HAP-1 (cell line): ENCODE data around the gene SYNE1.
"Not testable (repeated sequence)": the region's sequence is repeated elsewhere in the genome, so short reads cannot be mapped to it uniquely, and the experiment has no call there.

ENCODE experiments used
- DNase-seq, 2 experiments: peaks; one replicate each; pipeline ENCODE4 v3.0.0-alpha.2; 2016 to 2020; ENCODE audit warnings: low spot score in 2 of 2
- H3K27me3 ChIP-seq: fragments of 250-450 bp; sonication (Bioruptor Pico); 2 replicates; pipeline ENCODE4 v1.5.1; 2020; ENCODE audit warnings: low read depth, mild to moderate bottlenecking, moderate library complexity
- H3K36me3 ChIP-seq: fragments of 250-450 bp; sonication (Bioruptor Pico); replicated peaks from 2 replicates; pipeline ENCODE4 v1.5.1; 2020; ENCODE audit warnings: mild to moderate bottlenecking
- H3K4me1 ChIP-seq: fragments of 250-450 bp; sonication (Bioruptor Pico); 2 replicates; pipeline ENCODE4 v1.5.1; 2020; ENCODE audit warnings: mild to moderate bottlenecking
- H3K4me3 ChIP-seq: fragments of 250-450 bp; sonication (Bioruptor Pico); 2 replicates; pipeline ENCODE4 v1.5.1; 2020; ENCODE audit warnings: mild to moderate bottlenecking, moderate library complexity
- H3K9me3 ChIP-seq: fragments of 250-450 bp; sonication (Bioruptor Pico); 2 replicates; pipeline ENCODE4 v1.5.1; 2020; ENCODE audit warnings: mild to moderate bottlenecking, moderate library complexity
- in situ Hi-C: fragments of 300-500 bp; cut with MboI; formaldehyde crosslinking; loops from 3 replicates; pipeline ENCODE4 v1.14.3; 2020; ENCODE audit warnings: low sequenced_read_pairs, inconsistent platforms, mixed read lengths

SYNE1 gene

GRCh38 chr6:152441902-152442301 is 195.3 kb downstream of the SYNE1 start:
- Histone ChIP-seq H3K4me1 (no peaks in the 10 kb centered on the region), H3K27me3 (no peaks in the 10 kb centered on the region)

GRCh38 chr6:152435816-152436215 is 201.3 kb downstream of the SYNE1 start:
- no peak for DNase-seq
- Histone ChIP-seq H3K36me3 (no peaks in the 10 kb centered on the region), H3K27me3 (peaks cover 9% of the 10 kb centered on the region), H3K4me1 (no peaks in the 10 kb centered on the region), H3K4me3 (no peak overlapping the region), H3K9me3 (no peaks in the 10 kb centered on the region)
- in situ Hi-C loops, result no loop called here

More at GRCh38 chr6:152441902-152442301, 195.3 kb downstream of the SYNE1 start:
- H3K36me3 ChIP-seq, result no peaks in the 10 kb centered on the region
- no peak for DNase-seq
- in situ Hi-C loops, result no loop called here
- H3K9me3 ChIP-seq, result no peaks in the 10 kb centered on the region
- no peak overlapping the region for H3K4me3 ChIP-seq

GRCh38 chr6:152432758-152433157 is 204.4 kb downstream of the SYNE1 start:
- in situ Hi-C loops, result no loop called here
- DNase-seq, result no peak
- no peak overlapping the region for H3K4me3 ChIP-seq
- no peaks in the 10 kb centered on the region for H3K36me3 ChIP-seq
- peaks cover 9% of the 10 kb centered on the region for H3K27me3 ChIP-seq
- no peaks in the 10 kb centered on the region for H3K9me3 ChIP-seq
- H3K4me1 ChIP-seq, result no peaks in the 10 kb centered on the region

GRCh38 chr6:152428126-152428525 is 209.0 kb downstream of the SYNE1 start:
- Histone ChIP-seq H3K9me3 (no peaks in the 10 kb centered on the region), H3K36me3 (no peaks in the 10 kb centered on the region), H3K27me3 (peaks cover 9% of the 10 kb centered on the region), H3K4me3 (no peak overlapping the region), H3K4me1 (no peaks in the 10 kb centered on the region)
- no peak for DNase-seq
- in situ Hi-C loops, result no loop called here

GRCh38 chr6:152426276-152426675 is 210.9 kb downstream of the SYNE1 start:
- no peak for DNase-seq
- Histone ChIP-seq H3K27me3 (no peaks in the 10 kb centered on the region; the same call in none of the 2 replicates), H3K4me3 (no peak overlapping the region), H3K4me1 (peaks cover 1% of the 10 kb centered on the region; the same call in 1 of the 2 replicates), H3K9me3 (no peaks in the 10 kb centered on the region), H3K36me3 (no peaks in the 10 kb centered on the region)
- in situ Hi-C loops, result no loop called here

GRCh38 chr6:152423216-152424103 is 213.7 kb downstream of the SYNE1 start:
- Histone ChIP-seq H3K27me3 (no peaks in the 10 kb centered on the region), H3K4me3 (no peak overlapping the region), H3K9me3 (no peaks in the 10 kb centered on the region), H3K4me1 (peaks cover 7% of the 10 kb centered on the region), H3K36me3 (no peaks in the 10 kb centered on the region)
- no peak for DNase-seq
- in situ Hi-C loops, result no loop called here

- H3K36me3 ChIP-seq, DNase-seq, H3K27me3 ChIP-seq, in situ Hi-C loops, H3K4me3 ChIP-seq, H3K9me3 ChIP-seq, H3K4me1 ChIP-seq: not testable (repeated sequence)
Observed at GRCh38 chr6:152421496-152421895, 215.7 kb downstream of the SYNE1 start.

- Histone ChIP-seq H3K27me3 (no peaks in the 10 kb centered on the region), H3K9me3 (no peaks in the 10 kb centered on the region), H3K4me1 (peaks cover 7% of the 10 kb centered on the region), H3K36me3 (no peaks in the 10 kb centered on the region), H3K4me3 (no peak overlapping the region)
- DNase-seq, result no peak
- in situ Hi-C loops, result no loop called here
Observed at GRCh38 chr6:152420696-152421095, 216.5 kb downstream of the SYNE1 start.

GRCh38 chr6:152418551-152418950 is 218.6 kb downstream of the SYNE1 start:
- no peaks in the 10 kb centered on the region for H3K9me3 ChIP-seq
- peaks cover 7% of the 10 kb centered on the region for H3K4me1 ChIP-seq
- DNase-seq, result no peak
- in situ Hi-C loops, result no loop called here
- H3K36me3 ChIP-seq, result no peaks in the 10 kb centered on the region
- H3K4me3 ChIP-seq, result no peak overlapping the region
- H3K27me3 ChIP-seq, result no peaks in the 10 kb centered on the region

GRCh38 chr6:152416652-152417051 is 220.5 kb downstream of the SYNE1 start:
- no peaks in the 10 kb centered on the region for H3K36me3 ChIP-seq
- no peaks in the 10 kb centered on the region for H3K27me3 ChIP-seq
- H3K4me1 ChIP-seq, result peaks cover 7% of the 10 kb centered on the region
- in situ Hi-C loops, result no loop called here
- H3K4me3 ChIP-seq, result no peak overlapping the region
- no peak for DNase-seq
- H3K9me3 ChIP-seq, result no peaks in the 10 kb centered on the region

GRCh38 chr6:152404936-152405595 is 232.1 kb downstream of the SYNE1 start:
- H3K27me3 ChIP-seq, result no peaks in the 10 kb centered on the region
- in situ Hi-C loops, result no loop called here
- DNase-seq, result no peak
- H3K36me3 ChIP-seq, result no peaks in the 10 kb centered on the region
- no peak overlapping the region for H3K4me3 ChIP-seq
- no peaks in the 10 kb centered on the region for H3K9me3 ChIP-seq
- no peaks in the 10 kb centered on the region for H3K4me1 ChIP-seq

- H3K4me3 ChIP-seq, result no peak overlapping the region
- H3K27me3 ChIP-seq, result no peaks in the 10 kb centered on the region
- no peaks in the 10 kb centered on the region for H3K4me1 ChIP-seq
- no peak for DNase-seq
- H3K9me3 ChIP-seq, result no peaks in the 10 kb centered on the region
- in situ Hi-C loops, result no loop called here
- H3K36me3 ChIP-seq, result no peaks in the 10 kb centered on the region
Observed at GRCh38 chr6:152404086-152404857, 232.9 kb downstream of the SYNE1 start.

- Histone ChIP-seq H3K4me3 (no peak overlapping the region), H3K9me3 (no peaks in the 10 kb centered on the region), H3K4me1 (no peaks in the 10 kb centered on the region), H3K36me3 (no peaks in the 10 kb centered on the region), H3K27me3 (no peaks in the 10 kb centered on the region)
- DNase-seq, result no peak
- in situ Hi-C loops, result no loop called here
Observed at GRCh38 chr6:152402791-152403190, 234.4 kb downstream of the SYNE1 start.

GRCh38 chr6:152401978-152402377 is 235.2 kb downstream of the SYNE1 start:
- in situ Hi-C loops, result no loop called here
- Histone ChIP-seq H3K4me3 (no peak overlapping the region), H3K36me3 (no peaks in the 10 kb centered on the region), H3K9me3 (no peaks in the 10 kb centered on the region), H3K4me1 (no peaks in the 10 kb centered on the region), H3K27me3 (no peaks in the 10 kb centered on the region)
- DNase-seq, result no peak
